ENCODE results near the gene NEMP2. TPM values are rescaled to one million over a fixed set of nuclear protein-coding genes. Genes with fewer than 3 reads are reported as not detected.

Gene NEMP2
- polyA plus RNA-seq, 1 donor (not counting 4 experiments of a cell fraction or from before 2014, with no cell fraction given): 2.1 TPM

- FAIRE-seq: no peak
- Histone ChIP-seq H3K9me3 (ENCODE audit: control insufficient read depth, low read depth, low read length) (no peaks in the 10 kb centered on the region), H2AFZ (ENCODE audit: control insufficient read depth, low read length) (no peak overlapping the region), H3K9ac (ENCODE audit: control insufficient read depth, extremely low read depth, insufficient read depth, low read length) (no peak overlapping the region), H3K27me3 (ENCODE audit: control insufficient read depth, extremely low read depth, insufficient read depth, low read length) (no peaks in the 10 kb centered on the region), H3K4me1 (ENCODE audit: control insufficient read depth, extremely low read depth, insufficient read depth, low read length) (no peaks in the 10 kb centered on the region), H3K4me2 (ENCODE audit: control insufficient read depth, extremely low read depth, insufficient read depth, low read depth, low read length) (no peak overlapping the region), H3K79me2 (ENCODE audit: control insufficient read depth, insufficient read depth, low read length) (no peaks in the 10 kb centered on the region), H4K20me1 (ENCODE audit: control insufficient read depth, extremely low read depth, insufficient read depth, low read length) (no peaks in the 10 kb centered on the region), H3K36me3 (ENCODE audit: control insufficient read depth in 2 of 2, extremely low read depth in 1 of 2, insufficient read depth in 2 of 2, low read length in 2 of 2) (peaks cover 0 to 2% of the 10 kb centered on the region in 2 experiments), H3K9me1 (ENCODE audit: control insufficient read depth, extremely low read depth, insufficient read depth, low read length) (no peaks in the 10 kb centered on the region), H3K27ac (ENCODE audit: control insufficient read depth, insufficient read depth, low read length) (no peak overlapping the region), H3K4me3 (ENCODE audit: control insufficient read depth in 2 of 3, extremely low read depth in 1 of 3, insufficient read depth in 2 of 3, low read depth in 1 of 3, low read length in 3 of 3) (no peak overlapping the region)
- dilution Hi-C loops (cut with MboI; ENCODE audit: extremely low pct_ligation_motif_present, low sequenced_read_pairs): no loop called here
- TF ChIP-seq EZH2 (IDR thresholded peaks at IDR 0.05; ENCODE audit: low read length) (no peak), CTCF (optimal IDR thresholded peaks at IDR 0.05 in 1 of 3, IDR thresholded peaks at IDR 0.05 in 1 of 3, conservative IDR thresholded peaks at IDR 0.05 in 1 of 3; ENCODE audit: extremely low read depth in 1 of 3, insufficient read depth in 2 of 3, low read length in 3 of 3) (no peak)
- no peak for DNase-seq (ENCODE audit: low read depth, low spot score)
Observed at GRCh38 chr2:190489475-190489874, 45.0 kb downstream of the NEMP2 start.

- Histone ChIP-seq H3K36me3 (ENCODE audit: control insufficient read depth in 2 of 2, extremely low read depth in 1 of 2, insufficient read depth in 2 of 2, low read length in 2 of 2) (peaks cover 0 to 2% of the 10 kb centered on the region in 2 experiments), H2AFZ (ENCODE audit: control insufficient read depth, low read length) (no peak overlapping the region), H3K9ac (ENCODE audit: control insufficient read depth, extremely low read depth, insufficient read depth, low read length) (no peak overlapping the region), H4K20me1 (ENCODE audit: control insufficient read depth, extremely low read depth, insufficient read depth, low read length) (no peaks in the 10 kb centered on the region), H3K9me3 (ENCODE audit: control insufficient read depth, low read depth, low read length) (no peaks in the 10 kb centered on the region), H3K4me2 (ENCODE audit: control insufficient read depth, extremely low read depth, insufficient read depth, low read depth, low read length) (no peak overlapping the region), H3K4me1 (ENCODE audit: control insufficient read depth, extremely low read depth, insufficient read depth, low read length) (no peaks in the 10 kb centered on the region), H3K9me1 (ENCODE audit: control insufficient read depth, extremely low read depth, insufficient read depth, low read length) (no peaks in the 10 kb centered on the region), H3K27me3 (ENCODE audit: control insufficient read depth, extremely low read depth, insufficient read depth, low read length) (no peaks in the 10 kb centered on the region), H3K4me3 (ENCODE audit: control insufficient read depth in 2 of 3, extremely low read depth in 1 of 3, insufficient read depth in 2 of 3, low read depth in 1 of 3, low read length in 3 of 3) (no peak overlapping the region), H3K27ac (ENCODE audit: control insufficient read depth, insufficient read depth, low read length) (no peak overlapping the region), H3K79me2 (ENCODE audit: control insufficient read depth, insufficient read depth, low read length) (no peaks in the 10 kb centered on the region)
- dilution Hi-C loops (cut with MboI; ENCODE audit: extremely low pct_ligation_motif_present, low sequenced_read_pairs): no loop called here
- DNase-seq (ENCODE audit: low read depth, low spot score) (no peak), FAIRE-seq (no peak)
- TF ChIP-seq EZH2 (IDR thresholded peaks at IDR 0.05; ENCODE audit: low read length) (no peak), CTCF (optimal IDR thresholded peaks at IDR 0.05 in 1 of 3, IDR thresholded peaks at IDR 0.05 in 1 of 3, conservative IDR thresholded peaks at IDR 0.05 in 1 of 3; ENCODE audit: extremely low read depth in 1 of 3, insufficient read depth in 2 of 3, low read length in 3 of 3) (no peak)
Observed at GRCh38 chr2:190488516-190489233, 45.8 kb downstream of the NEMP2 start.
